Neural progenitor cell (in vitro differentiated cells): Measurements from ENCODE around the gene CPXM2.

Source experiments
- CTCF ChIP-seq: fragments of 200-600 bp; sonication (generic); IDR thresholded peaks from 2 replicates; pipeline ENCODE4 v1.5.1; 2017; ENCODE audit warnings: antibody characterized with exemption, mild to moderate bottlenecking
- EZH2phosphoT487 ChIP-seq: fragments of 200-600 bp; sonication (generic); IDR thresholded peaks from 2 replicates; pipeline ENCODE4 v1.6.1; 2017; ENCODE audit warnings: antibody characterized with exemption

- TF ChIP-seq CTCF (no peak), EZH2phosphoT487 (no peak)
Measured at GRCh38 chr10:123930340-123931001, 38.9 kb upstream of the CPXM2 start.
